GM12873 (cell line): ENCODE data around the gene AMN.

ENCODE experiments used
- CTCF ChIP-seq: IDR thresholded peaks from 2 replicates; pipeline ENCODE4 v1.5.1; 2012; ENCODE audit warnings: low read depth, mild to moderate bottlenecking, moderate library complexity, low read length, control low read depth; ENCODE audit not compliant: insufficient read depth; ENCODE audit errors: missing control alignments

The AMN gene

GRCh38 chr14:102975662-102976061 lies 53.2 kb downstream of the AMN start:
- TF ChIP-seq CTCF: no peak

DNA sequence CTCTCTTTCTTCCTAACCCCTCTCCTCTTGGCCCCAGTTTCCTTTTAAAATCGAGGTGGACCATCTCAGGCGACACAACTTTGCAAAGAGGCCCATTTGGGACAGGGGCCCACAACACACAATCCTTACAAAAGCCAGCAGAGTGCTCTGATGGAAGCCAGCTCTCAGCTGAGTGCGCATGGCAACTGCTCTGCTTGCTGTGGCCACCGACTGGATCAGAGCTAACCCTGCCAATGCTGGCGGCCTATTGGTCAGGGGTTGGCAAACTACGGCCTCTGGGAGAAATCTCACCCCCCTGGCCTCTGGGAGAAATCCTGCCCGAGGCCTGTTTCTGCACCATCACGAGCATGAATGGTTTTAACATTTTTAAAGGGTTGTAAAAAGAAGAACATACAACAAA lies 55.0 kb downstream of the AMN start:
- no peak for TF ChIP-seq CTCF

DNA sequence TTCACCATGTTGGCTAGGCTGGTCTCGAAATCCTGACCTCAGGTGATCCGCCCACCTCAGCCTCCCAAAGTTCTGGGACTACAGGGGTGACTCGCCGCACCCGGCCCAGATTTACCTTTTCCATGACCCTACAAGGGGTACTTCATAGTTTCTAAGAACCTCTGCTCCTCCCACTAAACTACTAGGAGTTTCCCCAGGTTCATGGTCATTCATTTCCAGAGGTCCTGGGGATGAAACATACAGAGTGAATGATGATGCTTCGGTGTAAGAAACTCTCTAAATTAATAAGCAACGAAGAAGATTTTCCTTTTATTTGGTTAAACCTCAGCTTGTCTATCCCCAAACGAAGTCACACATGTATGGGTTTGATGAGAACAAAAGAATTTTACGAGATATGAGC lies 56.9 kb downstream of the AMN start:
- TF ChIP-seq CTCF: no peak

DNA sequence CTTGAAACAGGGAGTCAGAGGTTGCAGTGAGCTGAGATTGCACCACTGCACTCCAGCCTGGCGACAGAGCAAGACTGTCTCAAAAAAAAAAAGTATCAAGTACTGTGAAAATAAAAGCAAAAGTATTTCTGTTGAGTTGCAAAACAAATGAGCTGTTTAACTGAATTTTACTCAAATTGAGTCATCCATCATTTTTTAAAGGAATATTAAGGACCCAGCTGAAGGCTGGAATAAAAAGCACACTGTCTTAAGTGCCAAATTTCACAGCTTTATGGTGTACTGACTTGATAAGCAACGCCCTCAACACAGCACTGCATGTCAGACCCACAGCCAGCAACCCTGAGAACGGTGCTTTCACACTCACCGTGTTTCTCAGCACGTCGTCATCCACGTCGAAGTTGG lies 57.9 kb downstream of the AMN start:
- no peak for TF ChIP-seq CTCF
